ENCODE measurements around the gene DENND1C. TPM values are rescaled to one million over a fixed set of nuclear protein-coding genes. Genes with fewer than 3 reads are reported as not detected.

Gene DENND1C
- total and polyA plus RNA-seq, 7 donors: 0.17 to 0.93 (median 0.27) TPM

DNA sequence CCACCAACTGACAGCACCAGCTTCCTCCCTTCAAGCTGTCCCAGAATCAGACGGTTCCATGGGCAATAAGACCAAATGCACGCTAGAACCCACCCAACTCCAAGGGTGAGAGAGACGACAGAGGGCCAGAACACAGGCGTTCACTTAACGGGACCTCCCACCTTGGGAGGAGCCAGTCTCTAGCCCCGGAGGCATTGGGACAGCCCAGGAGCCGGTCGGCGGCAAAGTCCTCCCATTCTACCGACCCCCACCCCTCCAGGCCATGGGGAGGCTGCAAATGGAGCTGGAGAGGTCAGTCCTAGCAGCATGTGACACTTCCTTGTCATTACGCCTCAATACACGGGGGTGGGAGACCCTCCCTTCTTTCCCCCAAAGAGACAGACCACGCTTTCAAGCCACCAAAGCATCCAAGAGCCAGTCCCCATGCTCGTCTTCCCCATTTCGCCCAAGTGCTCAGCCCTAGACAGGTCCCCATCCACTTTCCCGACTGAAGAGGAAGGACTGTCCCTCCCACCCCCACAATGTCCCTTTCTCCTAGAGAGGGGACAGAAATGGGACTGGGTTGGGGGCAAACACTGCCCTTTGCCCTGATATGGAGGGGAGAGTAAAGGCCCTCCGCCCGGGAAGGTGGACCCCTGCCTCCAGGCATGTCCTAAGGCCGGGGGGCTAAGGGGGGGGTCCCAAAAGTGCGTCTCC, 57.9 kb downstream of the DENND1C start:
- TF ChIP-seq, protein P1, sequence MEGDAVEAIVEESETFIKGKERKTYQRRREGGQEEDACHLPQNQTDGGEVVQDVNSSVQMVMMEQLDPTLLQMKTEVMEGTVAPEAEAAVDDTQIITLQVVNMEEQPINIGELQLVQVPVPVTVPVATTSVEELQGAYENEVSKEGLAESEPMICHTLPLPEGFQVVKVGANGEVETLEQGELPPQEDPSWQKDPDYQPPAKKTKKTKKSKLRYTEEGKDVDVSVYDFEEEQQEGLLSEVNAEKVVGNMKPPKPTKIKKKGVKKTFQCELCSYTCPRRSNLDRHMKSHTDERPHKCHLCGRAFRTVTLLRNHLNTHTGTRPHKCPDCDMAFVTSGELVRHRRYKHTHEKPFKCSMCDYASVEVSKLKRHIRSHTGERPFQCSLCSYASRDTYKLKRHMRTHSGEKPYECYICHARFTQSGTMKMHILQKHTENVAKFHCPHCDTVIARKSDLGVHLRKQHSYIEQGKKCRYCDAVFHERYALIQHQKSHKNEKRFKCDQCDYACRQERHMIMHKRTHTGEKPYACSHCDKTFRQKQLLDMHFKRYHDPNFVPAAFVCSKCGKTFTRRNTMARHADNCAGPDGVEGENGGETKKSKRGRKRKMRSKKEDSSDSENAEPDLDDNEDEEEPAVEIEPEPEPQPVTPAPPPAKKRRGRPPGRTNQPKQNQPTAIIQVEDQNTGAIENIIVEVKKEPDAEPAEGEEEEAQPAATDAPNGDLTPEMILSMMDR (IDR thresholded peaks at IDR 0.05): no peak

DNA sequence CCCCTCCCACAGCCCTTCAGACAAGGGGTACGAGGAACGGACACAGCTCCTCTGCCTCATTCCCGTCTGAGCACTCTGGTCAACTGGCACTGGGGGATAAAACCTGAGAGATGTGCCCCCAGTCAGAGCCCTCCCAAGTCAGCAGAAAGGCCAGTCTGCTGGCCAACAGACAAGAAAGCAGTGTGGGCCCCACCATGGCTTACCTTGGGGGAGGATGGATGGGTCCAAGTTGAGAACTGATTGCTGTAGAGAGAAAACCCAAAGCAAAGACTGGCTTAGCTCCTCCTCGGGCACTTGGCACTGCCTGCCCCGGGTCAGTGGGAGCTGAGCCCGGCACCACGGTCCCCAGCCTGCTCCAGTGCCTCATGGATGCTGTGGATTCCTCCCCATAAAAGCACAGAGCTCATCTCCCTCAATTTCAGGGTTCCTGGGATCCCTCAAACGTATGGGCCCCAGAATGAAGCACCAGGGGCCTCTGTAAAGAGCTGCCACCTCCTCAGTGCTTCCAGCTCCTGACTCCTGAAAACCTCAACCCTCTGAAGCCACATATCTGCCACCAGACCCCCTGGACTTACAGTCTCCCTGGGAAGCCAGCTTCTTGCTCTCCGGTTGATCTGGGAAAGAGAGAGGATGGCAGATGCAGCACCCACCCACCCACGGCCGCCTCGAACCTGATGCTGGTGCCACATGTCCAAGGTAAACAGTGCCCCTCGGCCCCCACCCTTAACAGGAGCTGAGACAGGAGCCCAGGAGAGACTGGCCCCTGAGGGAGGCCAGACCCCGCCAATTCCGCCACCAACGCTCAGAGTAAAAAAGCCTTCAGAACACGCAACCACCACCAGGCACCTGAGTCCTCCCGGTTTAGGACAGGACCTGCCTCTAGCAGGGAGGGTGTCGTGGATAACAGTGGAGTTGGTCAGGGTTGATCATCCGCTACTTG, 60.2 kb downstream of the DENND1C start:
- peaks cover 16% of the 10 kb centered on the region for H3K4me1 ChIP-seq
- ATAC-seq: no peak
- no peaks in the 10 kb centered on the region for H3K9me3 ChIP-seq
- no peak for DNase-seq
- no peak overlapping the region for H3K27ac ChIP-seq
- intact Hi-C loops (cut with DNase I): loop anchor here (5.0 to 10.0 kb wide), 2 partner anchors 44 to 207 kb away; partner anchors contain the start of gene PSPN (in 2 of the 2)
- no peak overlapping the region for H3K4me3 ChIP-seq
- peaks cover under 1 to 60% of the 10 kb centered on the region in 2 donors for H3K36me3 ChIP-seq (ENCODE audit: insufficient read depth in 1 of 2, low read depth in 1 of 2)
- WGBS, 3 donors: 71 to 81% (median 73%) methylated on average over 19 to 20 of the region's 20 CpGs
- TF ChIP-seq, protein P1 (IDR thresholded peaks at IDR 0.05): no peak
- no peaks in the 10 kb centered on the region for H3K27me3 ChIP-seq (ENCODE audit: insufficient read depth in 3 of 3, low read length in 2 of 3)

More for the DNA sequence above, 57.9 kb downstream of the DENND1C start:
- intact Hi-C loops (cut with DNase I): loop anchor here (5.0 to 10.0 kb wide), 2 partner anchors 46 to 209 kb away; partner anchors contain the start of gene PSPN (in 2 of the 2)
- no peaks in the 10 kb centered on the region for H3K27me3 ChIP-seq (ENCODE audit: insufficient read depth in 3 of 3, low read length in 2 of 3)
- peaks cover 16% of the 10 kb centered on the region for H3K4me1 ChIP-seq
- H3K4me3 ChIP-seq: peak overlapping the region; percentile 93
- ATAC-seq (no peak), DNase-seq (no peak)
- peaks cover 0 to 37% of the 10 kb centered on the region in 2 donors for H3K36me3 ChIP-seq (ENCODE audit: insufficient read depth in 1 of 2, low read depth in 1 of 2)
- peak overlapping the region; percentile 71 for H3K27ac ChIP-seq
- 1 to 4% (median 4%) methylated on average over 18 to 20 of the region's 20 CpGs for WGBS, 3 donors
- no peaks in the 10 kb centered on the region for H3K9me3 ChIP-seq

DNA sequence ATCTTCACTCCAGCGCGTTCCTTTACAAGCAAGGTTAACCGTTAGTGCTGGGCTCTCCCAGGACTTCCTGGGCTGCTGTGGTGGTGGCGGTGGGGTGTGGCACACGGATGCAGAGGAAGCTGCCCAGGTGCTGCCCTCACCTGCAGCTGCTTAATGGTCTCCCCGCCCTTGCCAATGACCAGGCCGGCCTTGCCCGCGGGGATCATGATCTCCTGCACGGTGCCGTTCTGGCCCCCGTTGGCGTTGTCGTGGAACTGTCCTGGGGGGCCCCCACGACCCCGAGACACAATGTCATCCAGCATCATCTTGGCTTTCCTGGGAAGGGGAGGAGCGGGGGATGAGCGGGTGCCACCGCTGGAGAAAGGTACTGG, 63.0 kb downstream of the DENND1C start:
- TF ChIP-seq, protein P1 (IDR thresholded peaks at IDR 0.05): no peak
- no peak overlapping the region for H3K27ac ChIP-seq
- ATAC-seq (no peak), DNase-seq (no peak)
- intact Hi-C loops (cut with DNase I): no loop called here
- H3K9me3 ChIP-seq: no peaks in the 10 kb centered on the region
- no peaks in the 10 kb centered on the region for H3K27me3 ChIP-seq (ENCODE audit: insufficient read depth in 3 of 3, low read length in 2 of 3)
- peaks cover 16% of the 10 kb centered on the region for H3K4me1 ChIP-seq
- no peak overlapping the region for H3K4me3 ChIP-seq
- peaks cover 15 to 88% of the 10 kb centered on the region in 2 donors for H3K36me3 ChIP-seq (ENCODE audit: insufficient read depth in 1 of 2, low read depth in 1 of 2)
- WGBS, 3 donors: 88 to 94% (median 90%) methylated on average over 19 of the region's 19 CpGs

DNA sequence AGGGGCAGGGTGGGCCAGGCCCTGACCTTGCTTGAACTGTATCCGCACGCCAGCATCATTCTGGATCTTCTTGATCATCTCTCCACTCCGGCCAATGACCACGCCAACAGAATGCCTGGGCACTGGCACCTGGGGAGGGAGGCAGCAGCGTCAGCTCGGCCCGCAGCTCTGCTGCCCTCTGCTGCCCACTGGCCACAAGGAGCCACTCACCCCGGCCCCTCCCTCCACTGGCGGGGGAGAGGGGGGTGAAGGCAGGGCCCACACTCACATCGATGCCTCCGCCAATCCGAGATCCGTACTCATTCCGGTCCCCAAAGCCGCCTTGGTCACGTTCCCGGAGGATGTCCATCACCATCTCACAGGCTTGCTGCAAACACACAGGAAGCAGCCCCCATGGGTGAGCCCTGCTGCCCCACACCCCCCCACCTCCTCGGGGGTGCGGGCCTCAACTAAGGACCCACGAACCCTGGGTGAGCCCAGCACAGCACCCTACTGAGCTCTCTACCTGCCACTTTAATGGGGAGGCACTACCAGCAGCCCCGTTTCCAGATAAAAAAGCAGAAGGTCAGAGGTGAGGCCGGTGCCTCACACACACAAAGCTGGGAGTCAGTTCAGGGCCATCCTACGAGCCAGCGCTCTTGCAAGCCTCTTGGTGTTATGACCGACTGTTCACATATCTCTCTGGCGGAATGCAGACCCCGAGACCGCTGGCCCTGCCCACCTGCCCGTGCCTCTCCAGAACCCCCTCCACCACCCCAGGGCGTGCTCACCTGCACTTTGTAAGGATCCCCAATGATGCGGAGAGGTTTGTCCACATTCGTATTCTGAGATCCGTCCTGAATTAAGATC, 63.6 kb downstream of the DENND1C start:
- Histone ChIP-seq H3K27me3 (ENCODE audit: insufficient read depth in 3 of 3, low read length in 2 of 3) (no peaks in the 10 kb centered on the region), H3K9me3 (no peaks in the 10 kb centered on the region), H3K27ac (no peak overlapping the region), H3K4me1 (peaks cover 9% of the 10 kb centered on the region), H3K4me3 (no peak overlapping the region), H3K36me3 (ENCODE audit: insufficient read depth in 1 of 2, low read depth in 1 of 2) (peaks cover 15 to 93% of the 10 kb centered on the region in 2 donors)
- TF ChIP-seq, protein P1 (IDR thresholded peaks at IDR 0.05): peak; percentile 41
- ATAC-seq (peak; percentile 69 to 87 (median 78)), DNase-seq (peak in 1 of 2 donors; percentile 70)
- intact Hi-C loops (cut with DNase I): no loop called here
- WGBS, 3 donors: 67 to 74% (median 67%) methylated on average over 32 to 33 of the region's 33 CpGs
